PFSK-1 (cell line): ENCODE measurements around the gene JMJD7.

Experiments used
- FOXP2 ChIP-seq: optimal IDR thresholded peaks from 2 replicates; pipeline ENCODE3; 2011; ENCODE audit warnings: borderline replicate concordance, control low read depth, inconsistent platforms; ENCODE audit not compliant: insufficient read depth; ENCODE audit errors: extremely low read length, extremely low read depth
- POLR2AphosphoS5 ChIP-seq: IDR thresholded peaks from 2 replicates; pipeline ENCODE4 v1.6.1; 2012; ENCODE audit warnings: low read depth, mild to moderate bottlenecking, control low read depth, low read length, moderate library complexity
- REST ChIP-seq, 2 experiments: IDR thresholded peaks; 2 replicates each; pipeline versions ENCODE4 v1.6.1 to v1.8.0; 2011 to 2012; ENCODE audit warnings: low read depth in 2 of 2, low read length in 2 of 2, control low read depth in 1 of 2, inconsistent platforms in 1 of 2, mild to moderate bottlenecking in 1 of 2, moderate library complexity in 1 of 2; ENCODE audit not compliant: insufficient read depth in 1 of 2
- SIN3A ChIP-seq: IDR thresholded peaks from 2 replicates; pipeline ENCODE4 v1.6.1; 2012; ENCODE audit warnings: mild to moderate bottlenecking, low read length, moderate library complexity, borderline replicate concordance; ENCODE audit not compliant: insufficient read depth
- TAF1 ChIP-seq: IDR thresholded peaks from 2 replicates; pipeline ENCODE4 v1.6.1; 2012; ENCODE audit warnings: low read length, control low read depth, borderline replicate concordance; ENCODE audit not compliant: insufficient read depth

- no peak for TF ChIP-seq TAF1
- TF ChIP-seq POLR2AphosphoS5, result no peak
- TF ChIP-seq REST (IDR thresholded peaks at IDR 0.05; ENCODE audit: insufficient read depth in 1 of 2, low read depth in 2 of 2, low read length in 2 of 2), result no peak
- TF ChIP-seq SIN3A, result no peak
- no peak for TF ChIP-seq FOXP2
These were observed 49.4 kb upstream of the JMJD7 start for GRCh38 chr15:41778521-41778920.
